ENCODE data around the gene R3HDM2. TPM values are rescaled to one million over a fixed set of nuclear protein-coding genes. Genes with fewer than 3 reads are reported as not detected.

R3HDM2 gene
- total RNA-seq, 3 donors from 2014 or later: 21.9 to 25.2 (median 22.3) TPM

GRCh38 chr12:57236925-57237595 is 193.8 kb downstream of the R3HDM2 start:
- DNase-seq (no peak), ATAC-seq (no peak)
- Mint-ChIP-seq H3K4me3 (no peak overlapping the region), H3K36me3 (ENCODE audit: insufficient read depth) (peaks cover 30% of the 10 kb centered on the region), H3K27me3 (ENCODE audit: low read depth) (peaks cover 35% of the 10 kb centered on the region), H3K9me3 (no peaks in the 10 kb centered on the region), H3K4me1 (ENCODE audit: low read depth) (peaks cover 57% of the 10 kb centered on the region)

- H3K9me3 Mint-ChIP-seq: no peaks in the 10 kb centered on the region
- H3K4me1 Mint-ChIP-seq (ENCODE audit: low read depth): peaks cover 56% of the 10 kb centered on the region
- no peak overlapping the region for H3K4me3 Mint-ChIP-seq
- ATAC-seq: no peak
- H3K27me3 Mint-ChIP-seq (ENCODE audit: low read depth): peaks cover 28% of the 10 kb centered on the region
- H3K36me3 Mint-ChIP-seq (ENCODE audit: insufficient read depth): peaks cover 35% of the 10 kb centered on the region
- no peak for DNase-seq
Observed at GRCh38 chr12:57236201-57236924, 194.5 kb downstream of the R3HDM2 start.

- ATAC-seq (no peak), DNase-seq (no peak)
- Mint-ChIP-seq H3K36me3 (ENCODE audit: insufficient read depth) (peaks cover 41% of the 10 kb centered on the region), H3K9me3 (no peaks in the 10 kb centered on the region), H3K4me1 (ENCODE audit: low read depth) (peaks cover 55% of the 10 kb centered on the region), H3K27me3 (ENCODE audit: low read depth) (peaks cover 23% of the 10 kb centered on the region), H3K4me3 (no peak overlapping the region)
Observed at GRCh38 chr12:57235728-57236131, 195.1 kb downstream of the R3HDM2 start.

GRCh38 chr12:57235017-57235727 is 195.7 kb downstream of the R3HDM2 start:
- no peak for ATAC-seq
- peaks cover 55% of the 10 kb centered on the region for H3K4me1 Mint-ChIP-seq (ENCODE audit: low read depth)
- no peak for DNase-seq
- H3K9me3 Mint-ChIP-seq: no peaks in the 10 kb centered on the region
- H3K27me3 Mint-ChIP-seq (ENCODE audit: low read depth): peaks cover 18% of the 10 kb centered on the region
- peaks cover 47% of the 10 kb centered on the region for H3K36me3 Mint-ChIP-seq (ENCODE audit: insufficient read depth)
- H3K4me3 Mint-ChIP-seq: no peak overlapping the region

GRCh38 chr12:57234571-57235016 is 196.2 kb downstream of the R3HDM2 start:
- H3K4me1 Mint-ChIP-seq (ENCODE audit: low read depth): peaks cover 54% of the 10 kb centered on the region
- ATAC-seq (no peak), DNase-seq (no peak)
- no peaks in the 10 kb centered on the region for H3K9me3 Mint-ChIP-seq
- peaks cover 51% of the 10 kb centered on the region for H3K36me3 Mint-ChIP-seq (ENCODE audit: insufficient read depth)
- H3K4me3 Mint-ChIP-seq: no peak overlapping the region
- H3K27me3 Mint-ChIP-seq (ENCODE audit: low read depth): peaks cover 18% of the 10 kb centered on the region

GRCh38 chr12:57234233-57234570 is 196.6 kb downstream of the R3HDM2 start:
- H3K4me1 Mint-ChIP-seq (ENCODE audit: low read depth): peaks cover 54% of the 10 kb centered on the region
- H3K36me3 Mint-ChIP-seq (ENCODE audit: insufficient read depth): peaks cover 53% of the 10 kb centered on the region
- H3K4me3 Mint-ChIP-seq: no peak overlapping the region
- ATAC-seq: no peak
- peaks cover 18% of the 10 kb centered on the region for H3K27me3 Mint-ChIP-seq (ENCODE audit: low read depth)
- no peaks in the 10 kb centered on the region for H3K9me3 Mint-ChIP-seq
- no peak for DNase-seq

- H3K36me3 Mint-ChIP-seq (ENCODE audit: insufficient read depth): peaks cover 53% of the 10 kb centered on the region
- H3K4me3 Mint-ChIP-seq: no peak overlapping the region
- peaks cover 14% of the 10 kb centered on the region for H3K27me3 Mint-ChIP-seq (ENCODE audit: low read depth)
- ATAC-seq (no peak), DNase-seq (no peak)
- no peaks in the 10 kb centered on the region for H3K9me3 Mint-ChIP-seq
- peaks cover 56% of the 10 kb centered on the region for H3K4me1 Mint-ChIP-seq (ENCODE audit: low read depth)
Observed at GRCh38 chr12:57233357-57234232, 197.2 kb downstream of the R3HDM2 start.

GRCh38 chr12:57232156-57232756 is 198.6 kb downstream of the R3HDM2 start:
- H3K9me3 Mint-ChIP-seq: no peaks in the 10 kb centered on the region
- no peak for ATAC-seq
- H3K36me3 Mint-ChIP-seq (ENCODE audit: insufficient read depth): peaks cover 53% of the 10 kb centered on the region
- no peak for DNase-seq
- H3K27me3 Mint-ChIP-seq (ENCODE audit: low read depth): peaks cover 13% of the 10 kb centered on the region
- H3K4me3 Mint-ChIP-seq: peak overlapping the region; percentile 99
- H3K4me1 Mint-ChIP-seq (ENCODE audit: low read depth): peaks cover 54% of the 10 kb centered on the region

- Mint-ChIP-seq H3K4me3 (peak overlapping the region; percentile 99), H3K36me3 (ENCODE audit: insufficient read depth) (peaks cover 53% of the 10 kb centered on the region), H3K27me3 (ENCODE audit: low read depth) (peaks cover 13% of the 10 kb centered on the region)
Observed at GRCh38 chr12:57231276-57232021, 199.4 kb downstream of the R3HDM2 start.

GRCh38 chr12:57230381-57231155 is 200.3 kb downstream of the R3HDM2 start:
- H3K4me1 Mint-ChIP-seq (ENCODE audit: low read depth): peaks cover 51% of the 10 kb centered on the region
- H3K4me3 Mint-ChIP-seq: peak overlapping the region; percentile 99
- H3K36me3 Mint-ChIP-seq (ENCODE audit: insufficient read depth): peaks cover 53% of the 10 kb centered on the region
- ATAC-seq: no peak
- H3K9me3 Mint-ChIP-seq: no peaks in the 10 kb centered on the region
- H3K27me3 Mint-ChIP-seq (ENCODE audit: low read depth): peaks cover 22% of the 10 kb centered on the region
- DNase-seq: no peak

More at GRCh38 chr12:57231276-57232021, 199.4 kb downstream of the R3HDM2 start:
- Mint-ChIP-seq H3K4me1 (ENCODE audit: low read depth) (peaks cover 52% of the 10 kb centered on the region), H3K9me3 (no peaks in the 10 kb centered on the region)
- ATAC-seq (no peak), DNase-seq (no peak)

GRCh38 chr12:57229634-57230380 is 201.0 kb downstream of the R3HDM2 start, which contains the start of gene SHMT2:
Gene SHMT2, plus strand, starts transcription at chr12:57229711. Its CDS starts 68 bp downstream, at chr12:57229779.
- ATAC-seq (peak; percentile 66), DNase-seq (peak; percentile 91)
- Mint-ChIP-seq H3K4me3 (peak within 1 kb of the TSS; percentile 99), H3K36me3 (ENCODE audit: insufficient read depth) (peaks cover 50% of the 10 kb centered on the region), H3K4me1 (ENCODE audit: low read depth) (peaks cover 56% of the 10 kb centered on the region), H3K9me3 (no peaks in the 10 kb centered on the region), H3K27me3 (ENCODE audit: low read depth) (peaks cover 24% of the 10 kb centered on the region)

Measured in activated T-cell treated with anti-CD3 and anti-CD28 coated beads, Interleukin-2, amount 50 U/mL, for 4 hours (primary cell).